NB4 (cell line): Measurements from ENCODE around the gene GRID1.

Experiments used
- DNase-seq: peaks from one replicate; pipeline ENCODE4 v3.0.0; 2010; ENCODE audit warnings: low read depth
- H3K4me3 ChIP-seq: one replicate; pipeline ENCODE4 v1.5.1; 2011; ENCODE audit warnings: mild to moderate bottlenecking, low read depth, low read length, moderate library complexity
- MYC ChIP-seq: IDR thresholded peaks from 2 replicates; pipeline ENCODE4 v1.6.1; 2011; ENCODE audit warnings: low read depth, low read length
- POLR2A ChIP-seq: IDR thresholded peaks from 2 replicates; pipeline ENCODE4 v1.6.1; 2011; ENCODE audit warnings: mild to moderate bottlenecking; ENCODE audit not compliant: insufficient read length; ENCODE audit errors: extremely low read depth
- TF ChIP-seq, protein P1 (sequence below): IDR thresholded peaks from one replicate; pipeline ENCODE4 v1.5.1; 2012; ENCODE audit warnings: low read depth, low read length
- TF ChIP-seq, protein P2 (sequence below): IDR thresholded peaks from 2 replicates; pipeline ENCODE4 v1.6.1; 2011; ENCODE audit warnings: low read depth, low read length

The GRID1 gene

DNA sequence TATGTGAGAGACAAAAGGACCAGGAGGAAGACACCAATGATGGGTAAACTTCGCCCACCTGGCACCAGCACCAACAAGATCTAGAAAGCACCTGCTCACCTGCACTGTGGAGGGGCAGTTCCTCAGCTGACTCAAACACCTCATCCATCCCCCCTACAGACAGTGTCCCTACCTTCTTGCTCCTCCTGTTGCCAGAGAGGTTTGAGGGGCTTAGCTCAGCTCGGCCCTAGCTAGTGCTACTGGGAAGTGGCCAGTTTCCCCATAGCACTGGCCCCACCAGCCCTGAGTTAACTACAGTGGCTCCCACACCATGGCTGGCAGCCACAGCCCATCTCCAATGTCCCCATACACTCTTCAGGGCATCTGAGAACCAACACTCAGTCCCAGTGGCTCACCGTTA lies 70.8 kb downstream of the GRID1 start:
- H3K4me3 ChIP-seq: no peak overlapping the region
- no peak for DNase-seq
- TF ChIP-seq, protein P1, sequence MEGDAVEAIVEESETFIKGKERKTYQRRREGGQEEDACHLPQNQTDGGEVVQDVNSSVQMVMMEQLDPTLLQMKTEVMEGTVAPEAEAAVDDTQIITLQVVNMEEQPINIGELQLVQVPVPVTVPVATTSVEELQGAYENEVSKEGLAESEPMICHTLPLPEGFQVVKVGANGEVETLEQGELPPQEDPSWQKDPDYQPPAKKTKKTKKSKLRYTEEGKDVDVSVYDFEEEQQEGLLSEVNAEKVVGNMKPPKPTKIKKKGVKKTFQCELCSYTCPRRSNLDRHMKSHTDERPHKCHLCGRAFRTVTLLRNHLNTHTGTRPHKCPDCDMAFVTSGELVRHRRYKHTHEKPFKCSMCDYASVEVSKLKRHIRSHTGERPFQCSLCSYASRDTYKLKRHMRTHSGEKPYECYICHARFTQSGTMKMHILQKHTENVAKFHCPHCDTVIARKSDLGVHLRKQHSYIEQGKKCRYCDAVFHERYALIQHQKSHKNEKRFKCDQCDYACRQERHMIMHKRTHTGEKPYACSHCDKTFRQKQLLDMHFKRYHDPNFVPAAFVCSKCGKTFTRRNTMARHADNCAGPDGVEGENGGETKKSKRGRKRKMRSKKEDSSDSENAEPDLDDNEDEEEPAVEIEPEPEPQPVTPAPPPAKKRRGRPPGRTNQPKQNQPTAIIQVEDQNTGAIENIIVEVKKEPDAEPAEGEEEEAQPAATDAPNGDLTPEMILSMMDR: no peak
- TF ChIP-seq, protein P2, sequence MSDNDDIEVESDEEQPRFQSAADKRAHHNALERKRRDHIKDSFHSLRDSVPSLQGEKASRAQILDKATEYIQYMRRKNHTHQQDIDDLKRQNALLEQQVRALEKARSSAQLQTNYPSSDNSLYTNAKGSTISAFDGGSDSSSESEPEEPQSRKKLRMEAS: no peak
- TF ChIP-seq MYC (no peak), POLR2A (no peak)

DNA sequence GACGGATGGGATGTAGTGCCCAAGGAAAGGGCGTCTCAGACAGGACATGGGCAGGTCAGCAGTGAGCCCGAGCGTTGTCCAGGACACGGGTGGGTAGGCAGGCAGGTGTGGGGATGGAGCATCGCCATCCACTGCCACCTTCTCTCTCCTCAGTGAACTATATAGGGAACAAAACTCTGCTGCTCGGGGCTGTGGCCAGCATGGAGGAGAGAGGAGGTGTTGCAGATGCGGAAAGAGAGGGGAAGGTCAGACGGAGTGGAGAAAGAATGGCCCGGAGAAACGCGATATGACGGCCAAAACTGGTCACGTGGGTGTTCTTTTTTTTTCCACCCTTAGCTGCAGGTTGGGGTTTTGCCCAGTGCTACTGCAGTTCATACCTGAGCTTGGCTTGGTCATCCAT lies 71.2 kb downstream of the GRID1 start:
- no peak overlapping the region for H3K4me3 ChIP-seq
- no peak for TF ChIP-seq POLR2A
- TF ChIP-seq, protein P1: no peak
- TF ChIP-seq, protein P2: no peak
- TF ChIP-seq MYC: no peak
- no peak for DNase-seq

DNA sequence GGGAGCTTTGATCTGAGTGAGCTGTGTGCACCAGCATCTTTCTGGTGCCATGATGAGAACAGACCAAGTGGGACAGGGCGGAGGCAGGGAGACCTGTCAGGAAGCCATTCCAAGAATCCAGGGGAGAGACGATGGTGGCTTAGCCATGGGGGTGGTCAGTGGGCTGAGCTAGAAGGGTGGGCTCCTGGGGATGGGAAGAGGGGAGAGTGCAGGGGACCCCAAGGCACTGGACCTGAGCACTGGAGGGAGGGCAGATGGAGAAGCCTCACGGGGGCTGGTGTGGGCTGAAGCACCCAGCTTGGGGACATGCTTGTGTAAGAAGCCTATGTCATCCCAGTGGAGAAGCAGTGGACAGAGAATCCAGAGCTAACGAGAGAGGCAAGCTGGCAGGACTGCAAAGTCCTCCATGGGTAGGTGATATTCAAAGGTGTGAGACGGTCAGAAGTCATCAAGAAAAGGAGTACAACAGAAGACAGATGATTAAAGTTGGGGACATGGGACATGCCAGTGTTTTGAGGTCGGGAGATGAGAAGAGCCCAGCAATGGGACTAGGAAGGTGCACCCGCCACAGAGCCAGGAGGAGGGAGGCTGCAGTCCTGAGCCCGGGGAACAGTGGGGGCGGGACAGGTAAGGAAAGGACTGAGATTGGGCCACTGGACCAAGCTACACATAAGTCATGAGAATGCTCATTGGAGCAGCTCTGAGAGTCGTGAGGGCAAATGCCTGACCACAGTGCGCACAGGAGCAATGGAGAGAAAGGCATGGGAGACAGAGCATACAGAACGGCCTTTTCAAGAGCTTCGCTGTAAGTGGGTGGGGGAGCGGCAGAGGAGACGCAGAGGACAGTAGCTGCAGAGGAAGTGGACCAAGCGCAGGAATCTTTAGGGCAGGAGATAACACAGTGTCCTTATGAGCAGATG lies 72.0 kb downstream of the GRID1 start:
- DNase-seq: no peak
- TF ChIP-seq POLR2A (no peak), MYC (no peak)
- TF ChIP-seq, protein P1: no peak
- TF ChIP-seq, protein P2: no peak
- H3K4me3 ChIP-seq: no peak overlapping the region

DNA sequence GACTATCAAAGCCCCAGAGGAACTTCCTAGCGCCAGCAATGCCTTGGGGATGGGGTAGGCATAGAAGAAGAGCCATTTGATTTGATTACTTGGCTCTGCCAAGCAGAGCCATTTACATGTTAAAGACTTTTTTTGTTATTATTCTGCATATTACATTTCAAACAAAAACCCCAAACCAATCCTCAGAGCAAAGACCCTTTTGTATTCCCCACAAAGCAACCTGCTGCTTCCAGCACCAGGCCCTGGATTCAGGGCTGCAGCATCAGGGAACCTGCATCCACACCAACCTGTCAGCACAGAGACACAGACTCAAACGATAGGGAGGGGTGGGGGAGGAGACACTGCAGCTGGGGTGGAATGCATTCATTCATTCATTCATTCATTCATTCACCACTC lies 73.2 kb downstream of the GRID1 start:
- H3K4me3 ChIP-seq: no peak overlapping the region
- TF ChIP-seq MYC (no peak), POLR2A (no peak)
- TF ChIP-seq, protein P1: no peak
- TF ChIP-seq, protein P2: no peak
- DNase-seq: no peak

DNA sequence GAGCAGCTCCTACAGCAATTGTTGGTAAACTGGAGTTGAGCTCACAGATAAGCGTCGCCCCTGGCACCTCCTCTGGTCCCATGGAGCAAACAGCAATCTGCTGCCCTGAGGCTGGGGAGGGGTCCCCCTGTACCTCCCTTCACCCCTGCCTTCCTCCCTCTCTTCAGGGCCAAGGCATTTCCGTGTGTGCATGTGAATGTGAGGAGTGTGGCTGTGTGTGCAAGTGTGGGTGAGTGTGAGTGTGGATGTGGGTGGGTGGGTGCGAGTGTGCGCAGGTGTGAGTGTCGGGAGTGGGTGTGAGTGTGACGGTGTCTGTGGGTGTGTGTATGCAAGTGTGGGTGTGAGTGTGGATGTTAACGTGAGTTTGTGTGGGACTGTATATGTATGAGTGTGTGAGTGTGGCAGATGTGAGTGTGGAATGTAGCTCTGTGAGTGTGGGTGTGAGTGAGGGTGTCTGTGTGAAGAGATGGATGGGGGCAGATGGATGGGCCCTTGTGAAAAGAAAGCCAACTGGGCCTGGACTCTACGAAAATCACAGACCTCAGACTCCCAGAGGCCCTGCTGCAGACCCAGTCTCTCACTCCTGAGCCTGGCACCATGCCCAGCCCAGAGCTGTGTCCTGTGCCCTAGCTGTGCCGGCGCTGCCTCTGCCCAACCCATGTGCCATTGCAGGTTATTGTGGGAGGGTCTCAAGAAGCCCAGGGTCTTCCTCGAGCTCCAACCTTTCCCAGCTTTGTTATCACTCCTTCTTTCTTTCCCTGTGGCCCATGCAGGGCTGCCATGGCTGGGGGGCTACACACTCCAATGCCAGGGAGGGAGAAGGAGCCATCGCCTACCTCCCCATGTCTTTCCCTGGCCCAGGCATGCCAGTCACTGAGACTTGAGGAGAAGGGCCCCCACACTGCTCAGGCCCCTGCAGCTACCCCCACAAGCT lies 73.9 kb downstream of the GRID1 start:
- DNase-seq: no peak
- H3K4me3 ChIP-seq: no peak overlapping the region
- TF ChIP-seq MYC (no peak), POLR2A (no peak)
- TF ChIP-seq, protein P1: no peak
- TF ChIP-seq, protein P2: no peak
